GM13977 (cell line): Measurements from ENCODE around the gene VPS18.

ENCODE experiments used
- DNase-seq: peaks from one replicate; pipeline ENCODE4 v3.0.0; 2012; ENCODE audit warnings: low spot score
- CTCF ChIP-seq: IDR thresholded peaks from 2 replicates; pipeline ENCODE4 v1.5.1; 2012; ENCODE audit warnings: mild to moderate bottlenecking, control low read depth; ENCODE audit not compliant: insufficient read depth; ENCODE audit errors: extremely low read depth, missing control alignments
- in situ Hi-C: fragments of 300-500 bp; cut with MboI; formaldehyde crosslinking; loops from one replicate; pipeline ENCODE4 v1.12.0; 2022; ENCODE audit warnings: low sequenced_read_pairs, low pct_unique_long_range_greater_than_20kb, mixed read lengths, inconsistent platforms; ENCODE audit not compliant: unreplicated experiment

VPS18 gene

GRCh38 chr15:40948706-40949473 is 54.6 kb downstream of the VPS18 start:
- TF ChIP-seq CTCF = no peak
- DNase-seq = no peak
- in situ Hi-C loops = no loop called here

- DNase-seq = peak; percentile 5
- in situ Hi-C loops = no loop called here
Observed at GRCh38 chr15:40949756-40950207, 55.5 kb downstream of the VPS18 start.

GRCh38 chr15:40951764-40952163 is 57.5 kb downstream of the VPS18 start:
- no peak for DNase-seq
- no peak for TF ChIP-seq CTCF
- in situ Hi-C loops = no loop called here

More at GRCh38 chr15:40949756-40950207, 55.5 kb downstream of the VPS18 start:
- TF ChIP-seq CTCF = no peak

- no peak for DNase-seq
- in situ Hi-C loops = no loop called here
- TF ChIP-seq CTCF = no peak
Observed at GRCh38 chr15:40952301-40952900, 58.2 kb downstream of the VPS18 start.

- in situ Hi-C loops = no loop called here
- peak; percentile 99 for DNase-seq
- TF ChIP-seq CTCF = peak; percentile 0
Observed at GRCh38 chr15:40952901-40953712, 58.9 kb downstream of the VPS18 start, which contains the start of gene CHAC1. Gene CHAC1, plus strand, starts transcription at chr15:40953471. Its CDS starts 113 bp downstream, at chr15:40953584.
